BJ (cell line): ENCODE results near the gene IRF6. TPM values are rescaled to one million over a fixed set of nuclear protein-coding genes. Genes with fewer than 3 reads are reported as not detected.

Source experiments
- CTCF ChIA-PET: fragments of 350-600 bp; formaldehyde crosslinking; extraction: SDS; loops from one replicate; lab custom pipeline; 2021; ENCODE audit warnings: antibody characterized with exemption, inconsistent platforms; lab: Yijun Ruan, JAX
- POLR2A ChIA-PET: fragments of 300-600 bp; sonication (Branson Sonifier 250); formaldehyde crosslinking; extraction: SDS; loops from one replicate; lab custom pipeline; 2021; ENCODE audit warnings: antibody characterized with exemption; lab: Charles Lee
- DNase-seq: peaks from one replicate; pipeline ENCODE4 v3.0.0-alpha.2; 2011; ENCODE audit warnings: low read depth
- H3K27me3 ChIP-seq: 2 replicates; pipeline ENCODE4 v1.6.0; 2011; ENCODE audit warnings: low read length; ENCODE audit not compliant: control insufficient read depth, insufficient read depth
- H3K36me3 ChIP-seq: 2 replicates; pipeline ENCODE4 v1.5.1; 2011; ENCODE audit warnings: low read length; ENCODE audit not compliant: control insufficient read depth, insufficient read depth
- H3K4me3 ChIP-seq: 2 replicates; pipeline ENCODE4 v1.5.1; 2011; ENCODE audit warnings: low read depth, mild to moderate bottlenecking, control low read depth, low read length
- polyA plus RNA-seq: library from polyadenylated mRNA; depleted of rRNA; stranded (reverse); fragments of >200 nt; gene quantifications from 2 replicates; pipeline ENCODE4 v1.2.3, GENCODE V29; 2011
- TF ChIP-seq, protein P1 (sequence below): IDR thresholded peaks from 2 replicates; pipeline ENCODE4 v1.5.1; 2011; ENCODE audit warnings: low read depth, mild to moderate bottlenecking, control low read depth, inconsistent platforms, low read length, moderate library complexity; ENCODE audit not compliant: insufficient read depth

Gene IRF6
- polyA plus RNA-seq, 1 experiment = 1.7 TPM

DNA sequence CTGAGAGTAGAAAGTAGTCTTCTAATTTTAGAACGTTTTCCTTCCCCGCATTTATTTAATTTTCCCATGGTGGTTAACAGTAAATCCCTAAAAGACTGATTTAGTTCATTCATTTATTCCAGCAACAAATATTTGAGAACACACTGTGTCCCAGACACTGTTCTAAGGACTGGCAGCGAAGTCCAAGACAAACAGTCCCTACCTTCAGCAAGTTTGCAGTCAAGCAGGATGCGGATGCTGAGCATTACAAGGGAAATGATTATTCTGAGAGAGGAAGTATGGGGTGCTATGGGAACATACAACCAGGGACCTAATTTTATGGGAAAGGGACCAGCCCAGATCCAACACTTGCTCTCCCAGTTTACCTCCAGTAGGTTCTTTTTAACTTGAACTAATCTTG is 20.4 kb downstream of the IRF6 start:
- CTCF ChIA-PET = interaction anchor here (0.9 kb wide), 1 partner anchor 38 kb away, joined by 3 read pairs; no protein-coding TSS in a partner anchor
- H3K27me3 ChIP-seq = peaks cover 2% of the 10 kb centered on the region
- H3K4me3 ChIP-seq = no peak overlapping the region
- DNase-seq = no peak
- POLR2A ChIA-PET = no interaction called here
- TF ChIP-seq, protein P1, sequence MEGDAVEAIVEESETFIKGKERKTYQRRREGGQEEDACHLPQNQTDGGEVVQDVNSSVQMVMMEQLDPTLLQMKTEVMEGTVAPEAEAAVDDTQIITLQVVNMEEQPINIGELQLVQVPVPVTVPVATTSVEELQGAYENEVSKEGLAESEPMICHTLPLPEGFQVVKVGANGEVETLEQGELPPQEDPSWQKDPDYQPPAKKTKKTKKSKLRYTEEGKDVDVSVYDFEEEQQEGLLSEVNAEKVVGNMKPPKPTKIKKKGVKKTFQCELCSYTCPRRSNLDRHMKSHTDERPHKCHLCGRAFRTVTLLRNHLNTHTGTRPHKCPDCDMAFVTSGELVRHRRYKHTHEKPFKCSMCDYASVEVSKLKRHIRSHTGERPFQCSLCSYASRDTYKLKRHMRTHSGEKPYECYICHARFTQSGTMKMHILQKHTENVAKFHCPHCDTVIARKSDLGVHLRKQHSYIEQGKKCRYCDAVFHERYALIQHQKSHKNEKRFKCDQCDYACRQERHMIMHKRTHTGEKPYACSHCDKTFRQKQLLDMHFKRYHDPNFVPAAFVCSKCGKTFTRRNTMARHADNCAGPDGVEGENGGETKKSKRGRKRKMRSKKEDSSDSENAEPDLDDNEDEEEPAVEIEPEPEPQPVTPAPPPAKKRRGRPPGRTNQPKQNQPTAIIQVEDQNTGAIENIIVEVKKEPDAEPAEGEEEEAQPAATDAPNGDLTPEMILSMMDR = no peak
- peaks cover 2% of the 10 kb centered on the region; the same call in 1 of the 2 replicates for H3K36me3 ChIP-seq

DNA sequence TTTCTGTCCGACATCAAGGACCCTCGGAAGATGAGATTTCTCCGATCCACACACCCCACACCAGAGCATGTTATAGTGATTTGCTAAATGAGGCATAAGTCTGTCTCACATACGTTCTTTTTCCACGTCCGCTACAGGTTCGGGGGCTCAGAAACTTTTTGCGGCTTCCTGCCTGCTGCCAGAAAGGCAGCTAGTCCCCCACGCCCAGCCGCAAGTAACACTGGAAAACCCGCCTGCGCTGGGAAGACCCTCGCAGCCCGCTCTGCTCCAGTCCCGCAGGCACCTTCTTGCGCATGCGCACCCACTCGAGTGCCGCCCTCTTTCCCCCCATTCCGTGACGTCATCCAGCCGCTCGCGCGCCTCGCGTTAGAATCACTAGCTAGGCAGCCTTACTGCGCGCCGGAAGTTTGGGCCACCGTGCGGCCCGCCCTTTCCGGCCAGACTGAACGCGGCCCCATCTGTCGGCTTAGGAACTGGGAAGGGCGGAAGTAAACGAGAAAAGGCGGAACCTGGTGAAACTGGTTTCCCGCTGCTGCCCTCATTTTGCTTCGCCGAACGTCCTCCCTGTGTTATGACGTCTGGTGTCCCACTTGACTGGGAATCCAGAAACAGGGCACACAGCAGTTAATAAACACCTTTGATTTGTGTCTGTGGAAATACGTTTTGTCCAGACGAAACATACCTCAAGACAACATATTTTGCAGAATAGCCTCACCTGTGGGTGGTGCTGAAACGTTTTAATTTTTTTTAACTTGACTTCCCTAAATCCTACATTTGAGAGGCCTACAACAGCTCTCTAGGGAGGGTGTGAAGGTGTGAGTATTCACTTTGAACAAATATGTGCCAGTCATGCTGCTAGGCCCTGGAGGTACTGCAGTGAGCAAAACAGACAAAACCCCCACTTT is 21.4 kb downstream of the IRF6 start, which contains the start of gene C1orf74:
C1orf74 (minus strand) TSS at position 295 of the 905 bp plus-strand sequence. CDS start 925 bp downstream, outside the sequence.
- Histone ChIP-seq H3K4me3 (peak within 1 kb of the TSS; percentile 74), H3K36me3 (peaks cover 2% of the 10 kb centered on the region; the same call in 1 of the 2 replicates), H3K27me3 (peaks cover 1% of the 10 kb centered on the region)
- TF ChIP-seq, protein P1 = no peak
- peak; percentile 82 for DNase-seq
- POLR2A ChIA-PET = interaction anchor here (1.0 kb wide), 1 partner anchor 47 kb away, joined by 5 read pairs; no protein-coding TSS in a partner anchor
- CTCF ChIA-PET = interaction anchor here (1.1 kb wide), 1 partner anchor 13 kb away, joined by 3 read pairs; no protein-coding TSS in a partner anchor

DNA sequence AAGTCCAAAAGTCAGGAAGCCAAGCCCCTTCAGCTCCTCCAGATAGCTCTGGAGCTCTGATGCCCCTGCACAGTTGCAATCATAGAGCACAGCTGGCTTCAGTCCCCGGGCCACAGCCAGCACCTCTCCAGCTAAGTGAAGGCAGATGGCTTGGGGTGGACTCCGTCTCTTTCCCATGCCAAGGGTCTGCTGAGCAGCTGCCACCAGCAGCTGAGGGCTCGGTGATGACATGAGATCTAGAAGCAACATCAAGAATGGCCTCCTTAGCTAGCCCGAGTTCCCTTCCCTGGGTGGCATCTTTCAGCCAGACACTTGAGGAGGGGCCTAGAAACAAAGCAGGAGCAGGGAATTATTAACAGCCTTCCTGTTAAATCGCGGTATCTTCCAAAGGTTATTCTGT is 22.6 kb downstream of the IRF6 start:
- CTCF ChIA-PET = interaction anchor here (0.8 to 0.9 kb wide), 2 partner anchors 14 to 39 kb away, joined by 3 to 4 read pairs; no protein-coding TSS in a partner anchor
- Histone ChIP-seq H3K27me3 (no peaks in the 10 kb centered on the region), H3K36me3 (peaks cover 2% of the 10 kb centered on the region; the same call in 1 of the 2 replicates), H3K4me3 (peak overlapping the region; percentile 74)
- no peak for DNase-seq
- TF ChIP-seq, protein P1 = no peak
- POLR2A ChIA-PET = no interaction called here

DNA sequence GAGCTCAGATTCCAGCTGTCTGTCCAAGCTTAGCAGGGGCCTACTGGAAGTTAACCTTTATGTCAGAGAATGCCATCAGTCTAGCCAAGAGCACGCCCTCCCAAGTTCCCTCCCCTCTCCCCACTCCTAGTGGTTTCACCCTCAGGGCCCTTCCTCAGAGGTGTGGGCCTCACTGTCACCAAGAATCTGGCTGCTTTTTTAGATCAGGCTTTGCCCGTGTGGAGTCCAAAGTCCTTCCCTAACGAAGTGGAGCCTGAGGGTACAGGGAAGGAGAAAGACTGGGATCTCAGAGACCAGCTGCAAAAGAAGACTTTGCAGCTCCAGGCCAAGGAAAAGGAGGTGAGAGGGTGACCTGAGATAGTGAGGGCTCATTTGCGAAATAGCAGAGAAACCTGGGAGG is 25.7 kb downstream of the IRF6 start:
- CTCF ChIA-PET = no interaction called here
- POLR2A ChIA-PET = no interaction called here
- H3K36me3 ChIP-seq = peaks cover 2% of the 10 kb centered on the region; the same call in 1 of the 2 replicates
- no peak overlapping the region for H3K4me3 ChIP-seq
- no peaks in the 10 kb centered on the region for H3K27me3 ChIP-seq
- TF ChIP-seq, protein P1 = no peak
- no peak for DNase-seq

DNA sequence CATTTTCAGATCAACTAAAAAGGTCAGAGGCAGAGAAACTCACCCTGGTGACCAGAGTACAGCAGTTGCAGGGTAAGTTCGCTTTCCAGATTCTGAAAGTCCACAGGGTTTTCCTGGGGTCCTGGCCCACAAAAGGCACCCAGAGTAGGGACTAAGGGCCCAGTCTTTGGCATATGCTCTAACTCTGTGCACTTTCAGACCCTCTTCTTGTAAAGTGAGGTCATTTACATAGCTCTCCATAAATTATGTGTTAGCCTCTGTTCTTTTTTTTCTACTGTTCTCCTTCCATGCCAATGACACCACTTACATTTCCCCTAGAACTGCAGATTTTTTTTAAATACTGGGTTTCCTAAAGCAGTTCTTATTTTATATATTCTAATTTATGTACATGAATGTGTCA is 27.8 kb downstream of the IRF6 start:
- TF ChIP-seq, protein P1 = no peak
- H3K36me3 ChIP-seq = peaks cover 2% of the 10 kb centered on the region; the same call in 1 of the 2 replicates
- POLR2A ChIA-PET = no interaction called here
- no peak for DNase-seq
- CTCF ChIA-PET = no interaction called here
- H3K4me3 ChIP-seq = no peak overlapping the region
- H3K27me3 ChIP-seq = no peaks in the 10 kb centered on the region
